OCI-LY7 (cell line): Measurements from ENCODE around the gene CFAP141. TPM values are rescaled to one million over a fixed set of nuclear protein-coding genes. Genes with fewer than 3 reads are reported as not detected.
A peak's percentile ranks its signal among the peaks of the same experiment; 100 is the strongest.

Experiments used
- BruUV-seq: library from RNA; stranded (reverse); fragments of 400-500 nt; replicated peaks from 2 replicates; lab custom pipeline; 2021; lab: Mats Ljungman, UMichigan
- CTCF ChIA-PET: fragments of 300-600 bp; sonication (Branson Sonifier 250); formaldehyde crosslinking; loops from one replicate; lab custom pipeline; 2022; ENCODE audit warnings: antibody characterized with exemption; ENCODE audit not compliant: unreplicated experiment; lab: Charles Lee
- POLR2A ChIA-PET: fragments of 300-600 bp; sonication (Branson Sonifier 250); formaldehyde crosslinking; loops from one replicate; lab custom pipeline; 2022; ENCODE audit warnings: antibody characterized with exemption; lab: Charles Lee
- DNase-seq: peaks from one replicate; pipeline ENCODE4 v3.0.0-alpha.2; 2015; ENCODE audit warnings: low spot score
- H2AFZ ChIP-seq: fragments of 200-600 bp; sonication (generic), shearing (Covaris generic); 2 replicates; pipeline ENCODE4 v1.6.1; 2014; ENCODE audit warnings: mild to moderate bottlenecking, antibody characterized with exemption, low read length, moderate library complexity
- H3K27ac ChIP-seq: fragments of 200-600 bp; sonication (generic); 2 replicates; pipeline ENCODE4 v1.5.1; 2014; ENCODE audit warnings: mixed run types, low read depth, mild to moderate bottlenecking, moderate library complexity, low read length, inconsistent platforms; ENCODE audit not compliant: poor library complexity, severe bottlenecking
- H3K36me3 ChIP-seq: fragments of 200-600 bp; sonication (generic); 2 replicates; pipeline ENCODE4 v1.6.1; 2014; ENCODE audit warnings: mild to moderate bottlenecking, antibody characterized with exemption, low read length, moderate library complexity, mixed read lengths; ENCODE audit not compliant: insufficient read depth
- H3K4me1 ChIP-seq: fragments of 200-600 bp; sonication (generic); 2 replicates; pipeline ENCODE4 v1.5.1; 2014; ENCODE audit warnings: mild to moderate bottlenecking, low read length; ENCODE audit not compliant: insufficient read depth, poor library complexity, severe bottlenecking
- H3K4me2 ChIP-seq: fragments of 200-600 bp; sonication (generic); 2 replicates; pipeline ENCODE4 v1.6.1; 2014; ENCODE audit warnings: mild to moderate bottlenecking, low read length
- H3K4me3 ChIP-seq: fragments of 200-600 bp; sonication (generic); 2 replicates; pipeline ENCODE4 v1.5.1; 2014; ENCODE audit warnings: mild to moderate bottlenecking, low read depth, low read length; ENCODE audit not compliant: poor library complexity, severe bottlenecking
- H3K79me2 ChIP-seq: fragments of 200-600 bp; sonication (generic); 2 replicates; pipeline ENCODE4 v1.6.1; 2016; ENCODE audit warnings: low read depth, mild to moderate bottlenecking, low read length, moderate library complexity, mixed read lengths; ENCODE audit not compliant: insufficient read depth
- H3K9me2 ChIP-seq: fragments of 200-600 bp; sonication (generic); 2 replicates; pipeline ENCODE4 v1.6.1; 2016; ENCODE audit warnings: mild to moderate bottlenecking, low read length, mixed read lengths; ENCODE audit not compliant: insufficient read depth
- H3K9me3 ChIP-seq: fragments of 200-600 bp; sonication (generic); 2 replicates; pipeline ENCODE4 v1.6.1; 2014; ENCODE audit warnings: mild to moderate bottlenecking, mixed run types, low read length, mixed read lengths
- H4K20me1 ChIP-seq: fragments of 200-600 bp; sonication (generic); 2 replicates; pipeline ENCODE4 v1.6.1; 2014; ENCODE audit warnings: mild to moderate bottlenecking, antibody characterized with exemption, low read length, moderate library complexity, mixed read lengths; ENCODE audit not compliant: insufficient read depth
- EZH2phosphoT487 ChIP-seq: fragments of 200-600 bp; sonication (generic); IDR thresholded peaks from 2 replicates; pipeline ENCODE4 v1.6.1; 2018; ENCODE audit warnings: low read depth, borderline replicate concordance, mild to moderate bottlenecking, mixed run types, antibody characterized with exemption, low read length, moderate library complexity, mixed read lengths
- intact Hi-C: fragments of 100-400 bp; cut with micrococcal nuclease; formaldehyde crosslinking; loops from one replicate; pipeline ENCODE4 v1.10.0; 2022; ENCODE audit not compliant: unreplicated experiment
- total RNA-seq, 2 experiments: library from RNA; depleted of rRNA in 1 of 2; stranded (reverse); fragments of >200 nt in 1 of 2; shearing (Covaris generic) in 1 of 2; gene quantifications; 2 replicates each; pipeline ENCODE4 v1.2.3, GENCODE V29; 2014 to 2022
- TF ChIP-seq, protein P1 (sequence below): fragments of 200-600 bp; sonication (generic); conservative IDR thresholded peaks from 2 replicates; pipeline ENCODE4 v1.5.1; 2014; ENCODE audit warnings: mild to moderate bottlenecking, antibody characterized with exemption, low read length, moderate library complexity, mixed read lengths

CFAP141 gene
- total RNA-seq, 2 experiments from 2014 or later = not detected

- Histone ChIP-seq H3K9me2 (no peaks in the 10 kb centered on the region), H3K4me3 (peak overlapping the region; percentile 86), H3K4me1 (peaks cover 42% of the 10 kb centered on the region), H3K9me3 (no peaks in the 10 kb centered on the region), H3K36me3 (peaks cover 69% of the 10 kb centered on the region), H3K4me2 (peak overlapping the region; percentile 98), H4K20me1 (peaks cover 44% of the 10 kb centered on the region), H3K79me2 (peaks cover 86% of the 10 kb centered on the region), H3K27ac (no peak overlapping the region), H2AFZ (no peak overlapping the region)
- ChIA-PET POLR2A (interaction anchor here (0.6 to 1.6 kb wide), 4 partner anchors 70 to 968 kb away, joined by 3 to 4 read pairs (median 3); no protein-coding TSS in a partner anchor), CTCF (no interaction called here)
- DNase-seq = no peak
- BruUV-seq = no TSS peak
- no peak for TF ChIP-seq EZH2phosphoT487
- TF ChIP-seq, protein P1, sequence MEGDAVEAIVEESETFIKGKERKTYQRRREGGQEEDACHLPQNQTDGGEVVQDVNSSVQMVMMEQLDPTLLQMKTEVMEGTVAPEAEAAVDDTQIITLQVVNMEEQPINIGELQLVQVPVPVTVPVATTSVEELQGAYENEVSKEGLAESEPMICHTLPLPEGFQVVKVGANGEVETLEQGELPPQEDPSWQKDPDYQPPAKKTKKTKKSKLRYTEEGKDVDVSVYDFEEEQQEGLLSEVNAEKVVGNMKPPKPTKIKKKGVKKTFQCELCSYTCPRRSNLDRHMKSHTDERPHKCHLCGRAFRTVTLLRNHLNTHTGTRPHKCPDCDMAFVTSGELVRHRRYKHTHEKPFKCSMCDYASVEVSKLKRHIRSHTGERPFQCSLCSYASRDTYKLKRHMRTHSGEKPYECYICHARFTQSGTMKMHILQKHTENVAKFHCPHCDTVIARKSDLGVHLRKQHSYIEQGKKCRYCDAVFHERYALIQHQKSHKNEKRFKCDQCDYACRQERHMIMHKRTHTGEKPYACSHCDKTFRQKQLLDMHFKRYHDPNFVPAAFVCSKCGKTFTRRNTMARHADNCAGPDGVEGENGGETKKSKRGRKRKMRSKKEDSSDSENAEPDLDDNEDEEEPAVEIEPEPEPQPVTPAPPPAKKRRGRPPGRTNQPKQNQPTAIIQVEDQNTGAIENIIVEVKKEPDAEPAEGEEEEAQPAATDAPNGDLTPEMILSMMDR = no peak
- intact Hi-C loops = no loop called here
Measured at GRCh38 chr1:154178911-154179811, 27.0 kb downstream of the CFAP141 start.

- TF ChIP-seq, protein P1 = no peak
- TF ChIP-seq EZH2phosphoT487 = no peak
- no peak for DNase-seq
- Histone ChIP-seq H3K9me3 (no peaks in the 10 kb centered on the region), H3K4me2 (peak overlapping the region; percentile 98), H3K4me1 (peaks cover 40% of the 10 kb centered on the region), H3K36me3 (peaks cover 75% of the 10 kb centered on the region), H3K9me2 (no peaks in the 10 kb centered on the region), H3K4me3 (no peak overlapping the region), H3K27ac (no peak overlapping the region), H4K20me1 (peaks cover 44% of the 10 kb centered on the region), H2AFZ (no peak overlapping the region), H3K79me2 (peaks cover 86% of the 10 kb centered on the region)
- intact Hi-C loops = no loop called here
- POLR2A ChIA-PET = interaction anchor here (0.5 to 1.6 kb wide), 3 partner anchors 15 to 762 kb away, joined by 3 to 5 read pairs (median 4); no protein-coding TSS in a partner anchor
- no TSS peak for BruUV-seq
- CTCF ChIA-PET = no interaction called here
Measured at GRCh38 chr1:154178013-154178412, 28.1 kb downstream of the CFAP141 start.

DNA sequence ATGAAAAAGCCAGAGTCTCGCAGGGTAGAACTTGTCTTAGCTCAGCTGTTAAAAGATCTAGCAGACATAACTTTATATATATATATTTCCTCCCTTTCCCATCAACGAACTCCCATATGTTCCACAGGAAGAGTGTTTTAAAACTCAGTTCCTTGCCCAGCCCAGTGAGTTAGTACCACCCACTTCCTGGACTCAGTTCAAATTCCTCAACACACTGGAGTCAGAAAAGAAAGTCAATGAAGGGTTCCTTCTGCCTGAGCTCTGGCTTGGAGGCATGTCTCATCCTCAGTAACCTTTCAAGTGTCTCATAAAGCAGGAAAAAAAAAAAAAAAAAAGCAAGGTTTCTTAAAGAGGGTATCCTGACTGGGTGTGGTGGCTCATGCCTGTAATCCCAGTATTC lies 29.8 kb downstream of the CFAP141 start:
- Histone ChIP-seq H4K20me1 (peaks cover 39% of the 10 kb centered on the region), H3K36me3 (peaks cover 91% of the 10 kb centered on the region), H3K9me2 (no peaks in the 10 kb centered on the region), H3K4me3 (no peak overlapping the region), H3K4me2 (no peak overlapping the region), H2AFZ (no peak overlapping the region), H3K9me3 (no peaks in the 10 kb centered on the region), H3K79me2 (peaks cover 71% of the 10 kb centered on the region), H3K27ac (no peak overlapping the region), H3K4me1 (peaks cover 39% of the 10 kb centered on the region)
- BruUV-seq = no TSS peak
- TF ChIP-seq, protein P1 = no peak
- TF ChIP-seq EZH2phosphoT487 = no peak
- CTCF ChIA-PET = no interaction called here
- no peak for DNase-seq
- POLR2A ChIA-PET = interaction anchor here (0.6 to 0.7 kb wide), 2 partner anchors 63 to 166 kb away, joined by 3 read pairs; no protein-coding TSS in a partner anchor
- intact Hi-C loops = no loop called here
